Lower lobe of right lung (tissue), 2 donors: ENCODE measurements around the gene ACO1. TPM values are rescaled to one million over a fixed set of nuclear protein-coding genes. Genes with fewer than 3 reads are reported as not detected.

ENCODE experiments used
- ATAC-seq, 2 donors: fragments of 200-7000 bp; cut with Tn5 transposase; one replicate each; pipeline ENCODE4 v1.9.1; 2020 to 2022; ENCODE audit warnings: mild to moderate bottlenecking in 2 of 2, moderate library complexity in 2 of 2
- DNase-seq: peaks from one replicate; pipeline ENCODE4 v3.0.0-alpha.2; 2020
- H3K27ac ChIP-seq: fragments of 200-600 bp; one replicate; pipeline ENCODE4 v1.8.0; 2022
- H3K27me3 ChIP-seq: fragments of 200-600 bp; one replicate; pipeline ENCODE4 v1.8.0; 2022; ENCODE audit warnings: low read depth
- H3K36me3 ChIP-seq: fragments of 200-600 bp; one replicate; pipeline ENCODE4 v1.8.0; 2022; ENCODE audit warnings: mild to moderate bottlenecking
- H3K4me1 ChIP-seq: fragments of 200-600 bp; one replicate; pipeline ENCODE4 v1.8.0; 2022
- H3K4me3 ChIP-seq: fragments of 200-600 bp; one replicate; pipeline ENCODE4 v1.8.0; 2022; ENCODE audit warnings: mild to moderate bottlenecking
- H3K9me3 ChIP-seq: fragments of 200-600 bp; one replicate; pipeline ENCODE4 v1.8.0; 2022
- intact Hi-C: fragments of 100-400 bp; cut with DNase I; formaldehyde crosslinking; loops from one replicate; pipeline ENCODE4 v1.11.0; 2022
- total RNA-seq: library from RNA; stranded (reverse); fragmentation: NEBNext Ultra II Directional; extraction: Animal tissue kit (Norgen Biotek cat#: 25700); gene quantifications from one replicate; pipeline ENCODE4 v1.2.1, GENCODE V29; 2021
- TF ChIP-seq, protein P1 (sequence below): fragments of 200-600 bp; IDR thresholded peaks from one replicate; pipeline ENCODE4 v1.8.0; 2022; ENCODE audit warnings: antibody characterized with exemption, mild to moderate bottlenecking
- donor health status: DM: no; HTN: yes; CAD: no; lungs with severe emphysema.

The ACO1 gene
- total RNA-seq, 1 donor from 2014 or later, result 33.6 TPM

DNA sequence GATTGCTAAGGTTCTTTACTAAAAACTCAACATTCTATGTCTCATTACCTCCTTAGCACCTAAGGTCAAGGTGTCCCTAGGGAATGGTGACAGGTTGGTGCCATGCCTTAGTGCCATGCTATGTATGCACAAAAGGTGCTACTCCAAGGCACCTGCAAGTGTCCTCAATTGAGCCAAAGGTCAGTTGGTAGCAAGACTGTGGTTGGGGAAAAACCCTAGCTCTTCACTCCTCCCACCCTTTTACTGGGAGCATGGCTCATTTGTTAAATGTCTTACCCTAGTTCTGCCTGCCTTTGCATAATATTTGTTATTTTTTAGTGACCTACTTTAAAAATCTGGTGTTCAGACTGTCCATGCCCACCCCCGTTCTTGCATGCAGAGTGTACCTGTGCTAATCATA is 17.0 kb downstream of the ACO1 start:
- TF ChIP-seq, protein P1, sequence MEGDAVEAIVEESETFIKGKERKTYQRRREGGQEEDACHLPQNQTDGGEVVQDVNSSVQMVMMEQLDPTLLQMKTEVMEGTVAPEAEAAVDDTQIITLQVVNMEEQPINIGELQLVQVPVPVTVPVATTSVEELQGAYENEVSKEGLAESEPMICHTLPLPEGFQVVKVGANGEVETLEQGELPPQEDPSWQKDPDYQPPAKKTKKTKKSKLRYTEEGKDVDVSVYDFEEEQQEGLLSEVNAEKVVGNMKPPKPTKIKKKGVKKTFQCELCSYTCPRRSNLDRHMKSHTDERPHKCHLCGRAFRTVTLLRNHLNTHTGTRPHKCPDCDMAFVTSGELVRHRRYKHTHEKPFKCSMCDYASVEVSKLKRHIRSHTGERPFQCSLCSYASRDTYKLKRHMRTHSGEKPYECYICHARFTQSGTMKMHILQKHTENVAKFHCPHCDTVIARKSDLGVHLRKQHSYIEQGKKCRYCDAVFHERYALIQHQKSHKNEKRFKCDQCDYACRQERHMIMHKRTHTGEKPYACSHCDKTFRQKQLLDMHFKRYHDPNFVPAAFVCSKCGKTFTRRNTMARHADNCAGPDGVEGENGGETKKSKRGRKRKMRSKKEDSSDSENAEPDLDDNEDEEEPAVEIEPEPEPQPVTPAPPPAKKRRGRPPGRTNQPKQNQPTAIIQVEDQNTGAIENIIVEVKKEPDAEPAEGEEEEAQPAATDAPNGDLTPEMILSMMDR, result no peak
- H3K4me1 ChIP-seq, result peaks cover 5% of the 10 kb centered on the region
- no peaks in the 10 kb centered on the region for H3K9me3 ChIP-seq
- no peaks in the 10 kb centered on the region for H3K27me3 ChIP-seq
- DNase-seq (no peak), ATAC-seq (no peak)
- intact Hi-C loops, result no loop called here
- H3K36me3 ChIP-seq, result peaks cover 16% of the 10 kb centered on the region
- H3K4me3 ChIP-seq, result no peak overlapping the region
- no peak overlapping the region for H3K27ac ChIP-seq

GRCh38 chr9:32403567-32404260 is 19.3 kb downstream of the ACO1 start:
- TF ChIP-seq, protein P1, result no peak

GRCh38 chr9:32404402-32404801 is 20.0 kb downstream of the ACO1 start:
- peaks cover 45% of the 10 kb centered on the region for H3K36me3 ChIP-seq
- H3K27ac ChIP-seq, result no peak overlapping the region
- intact Hi-C loops, result no loop called here
- no peaks in the 10 kb centered on the region for H3K27me3 ChIP-seq
- peaks cover under 1% of the 10 kb centered on the region for H3K4me1 ChIP-seq
- H3K9me3 ChIP-seq, result no peaks in the 10 kb centered on the region
- DNase-seq (no peak), ATAC-seq (no peak)
- no peak overlapping the region for H3K4me3 ChIP-seq
- TF ChIP-seq, protein P1, result no peak

More at GRCh38 chr9:32403567-32404260, 19.3 kb downstream of the ACO1 start:
- intact Hi-C loops, result no loop called here
- Histone ChIP-seq H3K36me3 (peaks cover 38% of the 10 kb centered on the region), H3K27ac (no peak overlapping the region), H3K27me3 (no peaks in the 10 kb centered on the region), H3K9me3 (no peaks in the 10 kb centered on the region), H3K4me3 (no peak overlapping the region), H3K4me1 (peaks cover 5% of the 10 kb centered on the region)
- no peak for DNase-seq
- ATAC-seq, result no peak

DNA sequence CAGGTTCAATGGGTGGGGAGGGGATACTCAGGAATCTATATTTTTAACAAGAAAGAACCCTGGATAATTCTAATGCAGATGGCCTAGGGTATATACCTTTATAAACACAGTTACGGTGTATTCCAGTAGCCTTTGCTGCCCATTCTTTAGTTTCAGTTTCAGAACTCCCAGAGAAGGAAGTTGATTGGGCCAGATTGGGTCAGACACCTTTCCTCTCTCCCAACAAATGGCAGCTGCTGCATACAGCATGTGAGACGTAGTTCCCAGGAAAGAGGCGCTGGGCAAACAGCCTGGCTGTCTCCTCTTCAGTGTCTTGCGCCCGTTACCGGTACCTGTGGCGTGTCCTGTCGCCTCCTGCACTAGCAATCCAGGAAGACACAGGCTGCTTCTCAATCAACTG is 20.4 kb downstream of the ACO1 start:
- no peak overlapping the region for H3K4me3 ChIP-seq
- H3K4me1 ChIP-seq, result no peaks in the 10 kb centered on the region
- ATAC-seq (peak in 1 of 2 donors; percentile 71), DNase-seq (no peak)
- no peak overlapping the region for H3K27ac ChIP-seq
- intact Hi-C loops, result no loop called here
- no peaks in the 10 kb centered on the region for H3K27me3 ChIP-seq
- peaks cover 48% of the 10 kb centered on the region for H3K36me3 ChIP-seq
- TF ChIP-seq, protein P1, result no peak
- no peaks in the 10 kb centered on the region for H3K9me3 ChIP-seq

DNA sequence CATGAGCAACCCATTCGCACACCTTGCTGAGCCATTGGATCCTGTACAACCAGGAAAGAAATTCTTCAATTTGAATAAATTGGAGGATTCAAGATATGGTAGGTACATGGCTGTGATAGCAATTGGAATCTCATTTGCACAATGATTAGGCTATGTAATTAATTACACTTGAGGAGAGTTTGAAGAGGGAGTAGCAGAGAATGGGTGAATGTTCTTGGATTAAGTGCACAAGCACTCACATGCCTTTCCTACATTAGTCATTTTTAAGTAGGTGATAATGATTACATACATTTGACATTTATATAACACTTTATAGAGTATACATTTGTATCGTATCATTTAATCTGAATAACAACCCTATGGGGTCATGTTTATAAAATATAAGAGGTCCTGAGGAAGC is 21.1 kb downstream of the ACO1 start:
- Histone ChIP-seq H3K27me3 (no peaks in the 10 kb centered on the region), H3K4me1 (no peaks in the 10 kb centered on the region), H3K36me3 (peaks cover 48% of the 10 kb centered on the region), H3K9me3 (no peaks in the 10 kb centered on the region), H3K4me3 (no peak overlapping the region), H3K27ac (no peak overlapping the region)
- ATAC-seq (no peak), DNase-seq (no peak)
- intact Hi-C loops, result no loop called here
- TF ChIP-seq, protein P1, result no peak
